ENCODE results near the gene IL22RA1.

- TF ChIP-seq, protein P1, sequence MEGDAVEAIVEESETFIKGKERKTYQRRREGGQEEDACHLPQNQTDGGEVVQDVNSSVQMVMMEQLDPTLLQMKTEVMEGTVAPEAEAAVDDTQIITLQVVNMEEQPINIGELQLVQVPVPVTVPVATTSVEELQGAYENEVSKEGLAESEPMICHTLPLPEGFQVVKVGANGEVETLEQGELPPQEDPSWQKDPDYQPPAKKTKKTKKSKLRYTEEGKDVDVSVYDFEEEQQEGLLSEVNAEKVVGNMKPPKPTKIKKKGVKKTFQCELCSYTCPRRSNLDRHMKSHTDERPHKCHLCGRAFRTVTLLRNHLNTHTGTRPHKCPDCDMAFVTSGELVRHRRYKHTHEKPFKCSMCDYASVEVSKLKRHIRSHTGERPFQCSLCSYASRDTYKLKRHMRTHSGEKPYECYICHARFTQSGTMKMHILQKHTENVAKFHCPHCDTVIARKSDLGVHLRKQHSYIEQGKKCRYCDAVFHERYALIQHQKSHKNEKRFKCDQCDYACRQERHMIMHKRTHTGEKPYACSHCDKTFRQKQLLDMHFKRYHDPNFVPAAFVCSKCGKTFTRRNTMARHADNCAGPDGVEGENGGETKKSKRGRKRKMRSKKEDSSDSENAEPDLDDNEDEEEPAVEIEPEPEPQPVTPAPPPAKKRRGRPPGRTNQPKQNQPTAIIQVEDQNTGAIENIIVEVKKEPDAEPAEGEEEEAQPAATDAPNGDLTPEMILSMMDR (IDR thresholded peaks at IDR 0.05) = no peak
- TF ChIP-seq POLR2A (IDR thresholded peaks at IDR 0.05) = no peak
Measured at GRCh38 chr1:24086466-24086865, 56.5 kb downstream of the IL22RA1 start.

Measured in lower leg skin (tissue), 3 donors.